DMS79 (cell line): ENCODE data around the gene POU4F1.

Source experiments
- DNase-seq: peaks from one replicate; lab custom pipeline; 2025; lab: John Stamatoyannopoulos, UW

POU4F1 gene

GRCh38 chr13:78606471-78607408 lies 3.4 kb upstream of the POU4F1 start:
- DNase-seq, result no peak

DNA sequence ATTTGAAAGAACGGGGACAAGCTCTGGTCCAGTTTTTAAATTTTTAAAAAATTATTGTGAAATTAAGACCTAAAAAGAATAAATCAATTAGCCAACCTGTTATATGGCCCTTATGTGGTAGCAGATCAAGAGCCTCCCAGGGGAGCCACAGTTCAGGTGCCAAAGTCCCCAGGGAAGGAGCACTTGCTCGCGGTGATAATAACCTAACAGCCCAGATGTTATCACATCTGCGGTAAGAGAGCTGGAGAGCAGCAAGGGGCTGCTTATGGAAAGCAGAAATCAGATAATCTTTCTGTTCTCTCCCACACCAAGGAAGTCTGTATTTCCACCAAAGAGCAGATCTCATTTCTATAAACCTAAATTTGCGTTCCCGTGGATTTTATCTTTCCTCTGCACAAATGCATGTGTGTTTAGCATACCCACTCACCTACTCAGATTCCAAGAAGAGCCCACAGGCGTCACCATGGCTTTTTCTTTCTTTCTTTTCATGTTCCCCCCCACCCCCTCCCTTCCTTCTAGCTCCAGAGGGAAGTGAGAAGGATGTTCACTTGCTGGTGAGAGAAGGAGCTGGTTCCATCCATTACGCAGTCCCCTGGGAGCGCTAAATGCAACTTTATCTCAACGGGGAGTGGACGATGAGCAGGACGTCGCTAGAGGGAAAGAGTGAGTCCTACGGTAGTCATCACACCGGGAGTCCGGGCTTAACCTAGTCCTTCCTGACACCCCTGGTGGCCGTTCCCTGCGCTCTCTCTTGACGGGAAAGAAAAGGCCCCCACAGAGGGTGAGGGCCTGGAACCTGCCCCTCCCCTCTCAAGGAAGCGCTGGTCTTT lies 1.6 kb upstream of the POU4F1 start:
- no peak for DNase-seq

DNA sequence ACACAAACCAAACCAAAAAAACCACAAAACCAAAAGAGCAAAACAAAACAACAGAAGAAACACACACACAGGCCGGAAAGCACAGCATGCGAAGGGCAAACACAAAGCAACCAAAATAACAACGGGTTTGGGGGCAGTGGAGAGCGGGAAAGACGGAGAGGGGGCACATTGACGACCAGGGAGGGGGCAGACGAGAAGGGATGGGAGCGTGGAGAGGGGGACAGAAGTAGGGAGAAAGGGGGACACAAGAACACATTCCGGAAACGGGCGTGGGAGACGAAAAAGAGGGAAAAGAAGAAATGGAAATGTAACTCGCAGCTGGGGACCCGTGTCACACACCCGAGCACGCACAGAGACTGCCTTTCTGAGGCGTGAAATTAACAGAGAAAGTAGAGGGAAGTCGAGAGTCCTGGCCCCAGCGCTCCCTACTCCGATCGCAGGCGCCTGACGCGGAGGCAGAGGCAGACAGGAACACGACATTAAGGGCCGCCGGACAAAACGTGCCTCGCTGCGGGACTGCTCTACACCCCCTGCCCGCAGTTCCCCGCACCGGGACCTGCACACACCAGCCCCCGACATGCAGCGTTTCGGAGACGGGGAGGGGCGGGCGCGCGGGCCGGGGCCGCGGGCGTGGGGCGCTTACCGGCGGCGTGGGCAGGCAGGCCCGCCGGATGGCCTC lies 652 bp downstream of the POU4F1 start:
- no peak for DNase-seq

DNA sequence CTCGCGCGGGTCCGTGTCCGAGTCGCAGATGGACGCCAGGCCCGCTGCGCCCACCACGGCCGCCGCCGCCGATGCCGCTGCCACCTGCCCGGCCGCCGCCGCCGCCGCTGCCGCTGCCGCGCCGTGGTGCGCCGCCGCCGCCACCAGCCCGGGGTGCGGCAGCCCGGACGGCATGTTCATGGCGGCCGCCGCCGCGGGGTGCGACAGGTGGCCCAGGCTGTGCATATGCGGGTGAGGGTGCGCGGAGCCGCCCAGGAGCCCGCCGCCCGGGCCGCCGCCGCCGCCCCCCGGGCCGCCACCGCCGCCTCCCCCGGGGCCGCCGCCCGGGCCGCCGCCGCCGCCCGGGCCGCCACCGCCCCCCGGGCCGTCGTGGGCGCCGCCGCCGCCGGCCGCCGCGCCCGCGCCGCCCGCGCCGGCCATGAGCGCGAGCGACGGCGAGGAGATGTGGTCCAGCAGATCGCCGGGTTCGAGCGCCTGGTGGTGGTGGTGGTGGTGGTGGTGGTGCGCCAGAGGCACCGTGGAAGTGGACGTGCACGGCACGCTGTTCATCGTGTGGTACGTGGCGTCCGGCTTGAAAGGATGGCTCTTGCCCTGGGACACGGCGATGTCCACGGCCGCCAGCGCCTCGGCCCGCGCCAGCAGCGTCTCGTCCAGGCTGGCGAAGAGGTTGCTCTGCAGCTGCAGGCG lies 1.3 kb downstream of the POU4F1 start:
- DNase-seq, result no peak

DNA sequence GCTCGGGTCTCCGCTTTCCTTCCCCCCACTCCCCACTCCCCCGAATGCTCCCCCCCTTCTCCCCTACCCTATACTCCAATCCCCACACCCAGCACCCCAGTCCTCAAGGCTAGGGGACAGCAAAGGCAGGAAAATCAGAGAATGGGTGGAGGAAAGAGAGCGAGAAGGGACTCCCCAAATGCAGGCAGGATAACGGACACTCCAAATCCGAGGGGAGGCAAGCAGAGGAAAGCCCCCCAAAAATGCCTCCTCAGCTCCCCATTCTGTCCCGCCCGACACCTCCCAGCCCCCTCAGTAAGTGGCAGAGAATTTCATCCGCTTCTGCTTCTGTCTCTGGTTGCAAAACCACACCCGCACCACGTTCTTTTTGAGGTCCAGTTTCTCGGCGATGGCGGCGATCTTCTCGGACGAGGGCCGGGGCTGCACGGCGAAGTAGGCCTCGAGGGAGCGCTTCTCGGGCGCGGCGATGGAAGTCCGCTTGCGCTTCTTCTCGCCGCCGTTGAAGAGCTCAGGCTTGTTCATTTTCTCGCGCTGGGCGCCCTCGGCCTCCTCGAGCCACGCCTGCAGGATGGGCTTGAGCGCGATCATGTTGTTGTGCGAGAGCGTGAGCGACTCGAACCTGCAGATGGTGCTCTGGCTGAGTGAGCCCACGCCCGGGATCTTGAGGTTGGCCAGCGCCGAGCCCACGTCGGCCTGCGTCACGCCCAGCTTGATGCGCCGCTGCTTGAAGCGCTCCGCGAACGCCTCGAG lies 2.1 kb downstream of the POU4F1 start:
- no peak for DNase-seq

DNA sequence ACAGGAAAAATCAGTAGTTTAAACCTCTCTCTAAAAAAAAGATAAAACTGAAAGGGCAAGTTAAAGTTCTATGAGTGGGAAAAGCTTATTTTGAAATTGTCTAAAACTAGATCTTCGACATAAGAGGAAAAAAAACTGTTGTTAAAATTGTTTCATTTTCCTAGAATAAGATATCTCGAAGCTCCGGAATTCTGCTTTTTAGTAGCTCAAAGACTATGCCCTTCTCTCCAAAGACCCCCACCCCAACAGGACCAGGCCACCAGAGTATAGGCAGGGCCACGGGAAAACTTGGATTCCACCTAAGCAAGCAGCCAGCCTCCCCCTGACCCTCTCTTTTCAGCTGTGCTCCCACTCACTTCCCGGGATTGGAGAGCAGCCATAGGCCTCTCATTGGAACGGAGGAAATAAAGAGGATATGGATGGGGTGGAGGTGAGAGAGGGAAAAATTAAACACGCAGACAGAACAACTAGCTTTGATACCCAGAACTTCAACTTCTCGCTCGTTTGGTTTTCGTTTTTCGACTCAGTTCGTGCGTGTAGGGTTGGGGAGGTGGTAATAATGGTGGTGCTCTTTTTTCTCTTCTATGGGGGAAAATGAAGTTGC lies 3.0 kb downstream of the POU4F1 start:
- no peak for DNase-seq

- DNase-seq, result no peak
Observed at GRCh38 chr13:78599645-78600279, 3.6 kb downstream of the POU4F1 start.

GRCh38 chr13:78598966-78599644 lies 4.2 kb downstream of the POU4F1 start:
- DNase-seq, result no peak

DNA sequence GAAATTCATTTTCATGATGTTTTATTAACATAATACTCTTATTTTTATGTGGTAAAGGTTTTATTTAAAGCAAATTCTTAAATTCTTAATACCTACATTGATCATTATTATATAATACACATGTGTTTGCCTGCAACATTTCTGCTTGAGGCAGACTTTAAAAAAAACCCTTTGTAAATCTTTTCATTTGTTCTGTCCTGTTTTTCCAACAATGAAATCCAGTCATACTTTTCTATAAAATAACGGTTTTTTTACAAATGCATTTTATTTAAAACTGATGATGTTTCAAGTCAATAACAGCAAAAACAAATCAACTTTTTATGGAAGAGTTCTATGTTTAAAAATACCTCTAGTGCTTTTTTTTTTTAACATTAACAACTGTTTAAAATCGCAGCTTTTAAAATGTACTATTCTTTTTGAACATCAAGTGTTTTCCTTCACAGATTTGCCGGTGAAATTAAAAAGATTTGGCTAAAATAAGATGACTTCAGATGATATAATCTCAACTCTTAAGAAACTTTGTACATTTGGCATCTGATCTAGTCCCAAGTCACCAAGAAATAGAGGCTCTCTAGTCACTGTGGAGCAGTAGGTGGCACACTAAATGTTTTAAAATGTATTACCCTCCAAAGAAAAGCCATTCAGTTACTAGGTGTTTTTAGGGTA lies 5.1 kb downstream of the POU4F1 start:
- no peak for DNase-seq

- DNase-seq, result no peak
Observed at GRCh38 chr13:78597602-78597932, 5.8 kb downstream of the POU4F1 start.

GRCh38 chr13:78596736-78597601 lies 6.4 kb downstream of the POU4F1 start:
- no peak for DNase-seq

- DNase-seq, result no peak
Observed at GRCh38 chr13:78596399-78596735, 7.0 kb downstream of the POU4F1 start.

DNA sequence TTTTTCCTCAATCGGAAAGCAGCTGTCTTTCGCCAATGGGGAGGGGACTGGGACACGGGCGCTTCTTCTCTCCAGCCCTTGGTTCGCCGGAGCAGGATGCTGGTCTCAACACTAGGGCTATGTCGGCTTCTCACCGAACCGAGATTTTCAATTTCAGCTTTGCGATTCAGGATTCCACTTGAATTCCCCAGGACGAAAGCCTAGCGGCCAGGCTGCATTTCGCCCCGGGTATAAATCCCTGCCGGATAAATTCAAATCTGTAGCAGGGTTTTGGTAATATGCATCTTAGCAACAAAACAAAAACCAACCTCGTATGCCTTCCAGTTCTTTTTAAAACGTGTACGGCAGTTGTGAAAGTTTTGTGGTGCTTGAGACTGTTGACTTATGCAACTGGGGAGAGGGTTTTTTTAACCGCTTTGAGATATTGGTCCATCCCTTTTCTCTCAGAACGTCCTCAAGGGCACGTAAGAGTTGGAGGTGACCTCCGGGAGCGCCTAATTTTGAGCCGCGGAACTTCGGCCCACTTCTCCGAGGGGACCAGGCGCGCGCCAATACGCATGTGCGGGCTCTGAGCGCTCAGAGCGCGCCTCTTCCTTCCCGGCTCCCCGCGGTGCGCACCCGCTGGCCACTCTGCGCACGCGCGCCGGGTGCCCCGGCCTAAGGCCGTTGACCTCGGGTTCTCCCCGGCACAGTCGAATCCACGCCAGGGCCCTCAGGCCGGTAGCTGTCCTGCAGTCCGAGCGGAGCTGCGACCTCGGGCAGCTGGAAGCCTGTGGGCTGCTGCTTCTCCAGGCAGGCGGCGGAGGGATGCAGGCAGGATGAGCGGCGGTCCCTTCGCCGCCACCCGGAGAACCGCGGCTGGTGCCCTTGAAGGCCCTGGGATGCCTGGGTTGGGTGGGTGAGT lies 7.6 kb downstream of the POU4F1 start:
- no peak for DNase-seq

- no peak for DNase-seq
Observed at GRCh38 chr13:78594456-78594975, 8.8 kb downstream of the POU4F1 start.

DNA sequence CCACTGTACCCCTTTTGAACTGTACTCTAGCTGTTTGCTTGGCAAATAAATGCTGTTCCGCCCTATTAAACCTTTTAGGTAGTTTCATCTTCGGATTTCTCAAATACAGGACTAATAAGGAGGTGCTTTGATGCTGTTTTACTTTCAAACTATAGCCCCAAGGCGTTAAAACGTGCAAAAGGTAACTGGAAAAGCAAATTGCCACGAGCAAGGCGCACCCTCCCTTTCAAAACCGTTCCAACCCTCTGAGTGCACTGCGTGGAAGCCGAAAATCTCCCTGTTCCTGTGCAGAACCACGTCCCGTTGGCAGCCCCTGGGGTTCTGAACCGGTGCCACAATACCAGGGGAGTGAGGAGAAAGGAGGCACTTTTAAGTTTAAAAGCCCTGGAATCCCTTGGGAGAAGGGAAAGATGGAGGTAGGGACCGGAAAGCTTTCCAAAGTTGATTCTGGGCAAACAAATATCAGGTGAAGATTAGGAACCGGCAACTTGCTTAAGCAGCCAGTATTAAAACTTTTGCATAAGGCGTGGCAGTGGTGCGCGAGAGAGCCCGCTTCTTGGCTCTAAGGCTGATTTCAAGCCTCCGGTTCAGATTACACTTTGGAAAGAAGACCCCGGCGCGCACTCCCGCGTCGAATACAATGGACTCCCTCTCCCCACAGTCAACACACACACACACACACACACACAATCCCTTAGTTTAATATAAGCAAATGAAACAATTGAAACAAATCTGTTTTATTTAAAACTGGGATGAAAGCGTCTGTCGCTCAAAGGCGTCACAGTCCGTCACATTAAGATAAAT lies 9.5 kb downstream of the POU4F1 start:
- DNase-seq, result peak; percentile 70

DNA sequence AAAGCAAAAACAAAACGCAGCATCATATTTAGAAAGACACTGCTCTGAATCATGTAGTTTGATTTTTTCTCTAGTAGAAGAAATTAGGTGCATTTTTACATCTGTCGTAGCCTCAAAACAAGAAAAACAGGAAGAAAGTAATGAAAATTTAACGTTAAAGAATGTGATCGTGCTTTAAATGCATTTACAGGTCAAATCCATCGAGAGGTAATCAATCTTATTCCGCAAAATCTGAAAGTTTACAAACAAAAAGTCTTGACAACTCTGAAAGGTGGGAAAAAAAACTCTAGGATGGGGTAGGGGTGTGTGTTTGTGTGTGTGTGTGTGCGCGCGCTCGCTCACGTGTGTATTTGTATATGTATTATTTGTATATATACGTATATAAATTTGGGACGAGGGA lies 10.2 kb downstream of the POU4F1 start:
- no peak for DNase-seq
